Measurements from ENCODE around the gene MAP7.

The MAP7 gene

GRCh38 chr6:136371959-136372358, 178.3 kb downstream of the MAP7 start:
- no peak for TF ChIP-seq CTCF (IDR thresholded peaks at IDR 0.05)
- DNase-seq (ENCODE audit: low spot score): no peak
- H3K4me3 ChIP-seq: peak overlapping the region; percentile 15
- no peak overlapping the region for H3K27ac ChIP-seq

- DNase-seq (ENCODE audit: low spot score): no peak
- no peak for TF ChIP-seq CTCF (IDR thresholded peaks at IDR 0.05)
- H3K27ac ChIP-seq: no peak overlapping the region
- H3K4me3 ChIP-seq: no peak overlapping the region
Observed at GRCh38 chr6:136370988-136371728, 179.1 kb downstream of the MAP7 start.

- Histone ChIP-seq H3K27ac (no peak overlapping the region), H3K4me3 (peak overlapping the region; percentile 50)
- TF ChIP-seq CTCF (IDR thresholded peaks at IDR 0.05): no peak
- DNase-seq (ENCODE audit: low spot score): no peak
Observed at GRCh38 chr6:136365776-136366354, 184.4 kb downstream of the MAP7 start.

GRCh38 chr6:136362421-136363356, 187.5 kb downstream of the MAP7 start:
- no peak for DNase-seq (ENCODE audit: low spot score)
- H3K27ac ChIP-seq: no peak overlapping the region
- no peak for TF ChIP-seq CTCF (IDR thresholded peaks at IDR 0.05)
- no peak overlapping the region for H3K4me3 ChIP-seq

GRCh38 chr6:136361787-136362186, 188.4 kb downstream of the MAP7 start:
- Histone ChIP-seq H3K27ac (no peak overlapping the region), H3K4me3 (no peak overlapping the region)
- no peak for TF ChIP-seq CTCF (IDR thresholded peaks at IDR 0.05)

GRCh38 chr6:136360783-136361182, 189.4 kb downstream of the MAP7 start:
- TF ChIP-seq CTCF (IDR thresholded peaks at IDR 0.05): no peak

More at GRCh38 chr6:136361787-136362186, 188.4 kb downstream of the MAP7 start:
- no peak for DNase-seq (ENCODE audit: low spot score)

More at GRCh38 chr6:136360783-136361182, 189.4 kb downstream of the MAP7 start:
- no peak for DNase-seq (ENCODE audit: low spot score)
- Histone ChIP-seq H3K4me3 (no peak overlapping the region), H3K27ac (no peak overlapping the region)

All from coronary artery (tissue), 2 donors.